Inflammatory macrophage (primary cell): ENCODE results near the gene COL6A3.

Source experiments
- DNase-seq, 2 donors: peaks; one replicate each; pipeline ENCODE4 v3.0.0-alpha.2; 2020 to 2022
- total RNA-seq, 18 experiments: gene quantifications; one replicate each; lab custom pipeline; 2026; ENCODE audit warnings: mixed read lengths in 6 of 18, inconsistent platforms in 2 of 18; lab: John Stamatoyannopoulos, UW

Gene COL6A3
- total RNA-seq = 1.1 to 8.2 (median 2.5) reads per million in 18 experiments

GRCh38 chr2:237413777-237414661, at the start of gene COL6A3:
Gene COL6A3 (minus strand): TSS chr2:237414164. CDS start chr2:237396817, 17,347 bp downstream.
- no peak for DNase-seq

GRCh38 chr2:237459741-237460174, 45.8 kb upstream of the COL6A3 start:
- peak; percentile 4 to 27 for DNase-seq

- no peak for DNase-seq
Measured at GRCh38 chr2:237459226-237459625, 45.3 kb upstream of the COL6A3 start.

GRCh38 chr2:237458519-237458918, 44.6 kb upstream of the COL6A3 start:
- no peak for DNase-seq

GRCh38 chr2:237457388-237457941, 43.5 kb upstream of the COL6A3 start:
- DNase-seq = no peak

GRCh38 chr2:237456200-237456843, 42.4 kb upstream of the COL6A3 start:
- DNase-seq = no peak

GRCh38 chr2:237455764-237456163, 41.8 kb upstream of the COL6A3 start:
- DNase-seq = no peak

GRCh38 chr2:237453671-237454070, 39.7 kb upstream of the COL6A3 start:
- DNase-seq = no peak

- peak; percentile 22 to 77 for DNase-seq
Measured at GRCh38 chr2:237452861-237453260, 38.9 kb upstream of the COL6A3 start.

- no peak for DNase-seq
Measured at GRCh38 chr2:237451643-237452469, 37.9 kb upstream of the COL6A3 start.

GRCh38 chr2:237450583-237450982, 36.6 kb upstream of the COL6A3 start:
- no peak for DNase-seq

- no peak for DNase-seq
Measured at GRCh38 chr2:237450108-237450507, 36.1 kb upstream of the COL6A3 start.

- no peak for DNase-seq
Measured at GRCh38 chr2:237449193-237449881, 35.4 kb upstream of the COL6A3 start.

- DNase-seq = no peak
Measured at GRCh38 chr2:237448626-237449025, 34.7 kb upstream of the COL6A3 start.

- no peak for DNase-seq
Measured at GRCh38 chr2:237448171-237448570, 34.2 kb upstream of the COL6A3 start.

- no peak for DNase-seq
Measured at GRCh38 chr2:237447496-237447895, 33.5 kb upstream of the COL6A3 start.

- DNase-seq = no peak
Measured at GRCh38 chr2:237446338-237446665, 32.3 kb upstream of the COL6A3 start.

- DNase-seq = no peak
Measured at GRCh38 chr2:237445611-237446337, 31.8 kb upstream of the COL6A3 start.

- DNase-seq = no peak
Measured at GRCh38 chr2:237444071-237444470, 30.1 kb upstream of the COL6A3 start.

- DNase-seq = peak in 1 of 2 donors; percentile 27
Measured at GRCh38 chr2:237441605-237442274, 27.8 kb upstream of the COL6A3 start.

GRCh38 chr2:237440819-237441281, 26.9 kb upstream of the COL6A3 start:
- DNase-seq = peak; percentile 18 to 35
